GM23338 (cell line): ENCODE measurements around the gene EIF3L. TPM values are rescaled to one million over a fixed set of nuclear protein-coding genes. Genes with fewer than 3 reads are reported as not detected.
A peak's percentile ranks its signal among the peaks of the same experiment; 100 is the strongest.

ENCODE experiments used
- ATAC-seq: fragments of 200-7000 bp; cut with Tn5 transposase; 3 replicates; pipeline ENCODE4 v1.9.1; 2020
- DNase-seq: peaks from one replicate; pipeline ENCODE4 v3.0.0-alpha.2; 2015; ENCODE audit warnings: low spot score
- H2AFZ ChIP-seq: fragments of 200-600 bp; sonication (generic); 2 replicates; pipeline ENCODE4 v1.8.0; 2016; ENCODE audit warnings: antibody characterized with exemption, mild to moderate bottlenecking, moderate library complexity
- H3F3A ChIP-seq: fragments of 200-600 bp; sonication (generic); replicated peaks from 2 replicates; pipeline ENCODE4 v1.8.0; 2017; ENCODE audit warnings: antibody characterized with exemption, mixed run types, low read depth
- H3K27ac ChIP-seq: fragments of 200-600 bp; sonication (generic); 2 replicates; pipeline ENCODE4 v1.6.1; 2016; ENCODE audit warnings: low read depth
- H3K27me3 ChIP-seq: fragments of 200-600 bp; sonication (generic); 2 replicates; pipeline ENCODE4 v1.8.0; 2016; ENCODE audit warnings: mild to moderate bottlenecking, mixed run types, moderate library complexity; ENCODE audit not compliant: insufficient read depth
- H3K36me3 ChIP-seq: fragments of 200-600 bp; sonication (generic); 2 replicates; pipeline ENCODE4 v1.8.0; 2016; ENCODE audit warnings: mild to moderate bottlenecking; ENCODE audit not compliant: insufficient read depth
- H3K4me1 ChIP-seq: fragments of 200-600 bp; sonication (generic); 2 replicates; pipeline ENCODE4 v1.8.0; 2016; ENCODE audit warnings: mild to moderate bottlenecking, moderate library complexity; ENCODE audit not compliant: insufficient read depth
- H3K4me2 ChIP-seq: fragments of 200-600 bp; sonication (generic); 2 replicates; pipeline ENCODE4 v1.7.1; 2017; ENCODE audit warnings: mixed run types
- H3K4me3 ChIP-seq: fragments of 200-600 bp; sonication (generic); 2 replicates; pipeline ENCODE4 v1.6.1; 2016; ENCODE audit warnings: mixed run types
- H3K79me2 ChIP-seq: fragments of 200-600 bp; sonication (generic); replicated peaks from 2 replicates; pipeline ENCODE4 v1.8.0; 2017; ENCODE audit warnings: mild to moderate bottlenecking; ENCODE audit not compliant: insufficient read depth
- H3K9me2 ChIP-seq: fragments of 200-600 bp; sonication (generic); 2 replicates; pipeline ENCODE4 v1.8.0; 2017; ENCODE audit not compliant: insufficient read depth
- H4K20me1 ChIP-seq: fragments of 200-600 bp; sonication (generic); replicated peaks from 2 replicates; pipeline ENCODE4 v1.8.0; 2017; ENCODE audit warnings: mild to moderate bottlenecking; ENCODE audit not compliant: insufficient read depth
- H3K27ac Mint-ChIP-seq: 2 replicates; pipeline ENCODE4 v1.8.0; 2020; ENCODE audit warnings: inconsistent platforms, mild to moderate bottlenecking, moderate library complexity, mixed read lengths
- H3K27me3 Mint-ChIP-seq: 3 replicates; pipeline ENCODE4 v1.8.0; 2022; ENCODE audit warnings: low read depth, mild to moderate bottlenecking, moderate library complexity, mixed read lengths, inconsistent platforms; ENCODE audit not compliant: insufficient read depth, poor library complexity
- H3K36me3 Mint-ChIP-seq: 3 replicates; pipeline ENCODE4 v1.8.0; 2021; ENCODE audit warnings: low read depth, mild to moderate bottlenecking, inconsistent platforms, moderate library complexity, mixed read lengths
- H3K4me1 Mint-ChIP-seq: 3 replicates; pipeline ENCODE4 v1.8.0; 2020; ENCODE audit warnings: mild to moderate bottlenecking, inconsistent platforms, mixed read lengths
- H3K4me3 Mint-ChIP-seq: 3 replicates; pipeline ENCODE4 v1.8.0; 2021; ENCODE audit warnings: moderate library complexity, mild to moderate bottlenecking, inconsistent platforms, mixed read lengths
- H3K9me3 Mint-ChIP-seq: 3 replicates; pipeline ENCODE4 v1.8.0; 2020; ENCODE audit warnings: moderate library complexity, mild to moderate bottlenecking, inconsistent platforms, mixed read lengths
- CREB1 ChIP-seq: fragments of 250-450 bp; sonication (Bioruptor Pico); IDR thresholded peaks from 2 replicates; pipeline ENCODE4 v1.5.0; 2020; ENCODE audit warnings: low read depth, mild to moderate bottlenecking, moderate library complexity
- CTCF ChIP-seq, 2 experiments: fragments of 200-600 bp in 1 of 2; sonication (generic) in 1 of 2; conservative IDR thresholded peaks; 2 replicates each; pipeline versions ENCODE4 v1.5.1 to v1.6.1; 2016 to 2017; ENCODE audit warnings: antibody characterized with exemption in 2 of 2, low read depth in 2 of 2, mild to moderate bottlenecking in 2 of 2, moderate library complexity in 1 of 2
- ETS1 ChIP-seq: IDR thresholded peaks from 2 replicates; pipeline ENCODE4 v1.6.1; 2016; ENCODE audit warnings: antibody characterized with exemption
- EZH2 ChIP-seq: fragments of 200-600 bp; sonication (generic); IDR thresholded peaks from one replicate; pipeline ENCODE4 v1.8.0; 2017; ENCODE audit warnings: antibody characterized with exemption, mild to moderate bottlenecking, low read depth; ENCODE audit not compliant: unreplicated experiment
- EZH2phosphoT487 ChIP-seq: fragments of 200-600 bp; sonication (generic); IDR thresholded peaks from one replicate; pipeline ENCODE4 v1.8.1; 2018; ENCODE audit warnings: antibody characterized with exemption; ENCODE audit not compliant: unreplicated experiment
- NANOG ChIP-seq: IDR thresholded peaks from 2 replicates; pipeline ENCODE4 v1.6.1; 2016; ENCODE audit warnings: antibody characterized with exemption, borderline replicate concordance
- ZNF331 ChIP-seq: fragments of 250-450 bp; sonication (Bioruptor Pico); IDR thresholded peaks from 2 replicates; pipeline ENCODE4 v1.5.0; 2020; ENCODE audit warnings: low read depth, mild to moderate bottlenecking, moderate library complexity
- ZNF462 ChIP-seq: fragments of 250-450 bp; sonication (Bioruptor Pico); IDR thresholded peaks from 2 replicates; pipeline ENCODE4 v1.5.0; 2020; ENCODE audit warnings: mild to moderate bottlenecking, moderate library complexity
- polyA plus RNA-seq: library from polyadenylated mRNA; unstranded; fragments of >200 nt; fragmentation: Nextera tagmentation; extraction: Ambion mirVana; gene quantifications from 2 replicates; pipeline ENCODE4 v1.2.1, GENCODE V29; 2016
- total RNA-seq: library from RNA; depleted of rRNA; stranded (reverse); fragments of >200 nt; shearing (Covaris generic); gene quantifications from 2 replicates; pipeline ENCODE4 v1.2.3, GENCODE V29; 2014

Gene EIF3L
- total and polyA plus RNA-seq, 2 experiments from 2014 or later, result 430 to 459 TPM

- Mint-ChIP-seq H3K4me1 (peaks cover 22% of the 10 kb centered on the region), H3K9me3 (no peaks in the 10 kb centered on the region; the same call in 2 of the 3 replicates), H3K4me3 (peak overlapping the region; percentile 89), H3K36me3 (peaks cover 3% of the 10 kb centered on the region), H3K27me3 (peaks cover 46% of the 10 kb centered on the region), H3K27ac (no peak overlapping the region)
- Histone ChIP-seq H3K9me2 (no peaks in the 10 kb centered on the region), H2AFZ (peak overlapping the region; percentile 94), H3K36me3 (no peaks in the 10 kb centered on the region), H3K27ac (no peak overlapping the region), H3K27me3 (peaks cover 56% of the 10 kb centered on the region), H3K4me1 (peaks cover 25% of the 10 kb centered on the region), H4K20me1 (peaks cover 5% of the 10 kb centered on the region), H3F3A (peaks cover 20% of the 10 kb centered on the region), H3K79me2 (0 out of 2 replicates have a peak, but pooled peaks cover 6% of the 10 kb centered on the region), H3K4me2 (peak overlapping the region; percentile 100), H3K4me3 (peak overlapping the region; percentile 86)
- DNase-seq (peak; percentile 25), ATAC-seq (no peak)
- no peak for TF ChIP-seq NANOG
Measured at GRCh38 chr22:37808294-37808657, 40.9 kb upstream of the EIF3L start.

DNA sequence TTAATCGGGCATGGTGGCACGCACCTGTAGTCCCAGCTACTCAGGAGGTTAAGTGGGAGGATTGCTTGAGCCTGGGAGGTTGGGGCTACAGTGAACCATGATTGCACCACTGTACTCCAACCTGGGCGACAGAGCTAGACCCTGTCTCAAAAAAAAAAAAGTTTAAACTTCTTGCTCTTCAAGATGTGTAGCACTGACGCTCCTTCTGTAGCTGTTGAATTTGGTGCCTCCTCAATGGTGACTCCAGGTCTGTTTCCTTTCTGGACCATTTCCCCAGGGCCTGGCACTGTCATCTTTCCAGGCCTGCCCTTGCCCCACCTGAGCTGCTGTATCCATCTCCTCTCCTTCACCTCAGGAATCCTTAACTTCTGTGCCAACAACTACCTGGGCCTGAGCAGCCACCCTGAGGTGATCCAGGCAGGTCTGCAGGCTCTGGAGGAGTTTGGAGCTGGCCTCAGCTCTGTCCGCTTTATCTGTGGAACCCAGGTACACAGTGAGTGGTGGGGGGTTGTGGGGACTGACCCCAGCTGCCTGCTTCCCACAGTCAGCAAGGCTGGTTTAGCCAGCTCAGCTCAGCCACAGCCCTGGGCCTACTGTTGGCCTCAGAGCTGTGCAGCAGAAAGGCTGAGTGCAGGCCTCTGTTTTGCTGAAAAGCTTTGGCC is 39.4 kb upstream of the EIF3L start:
- Histone ChIP-seq H3K27me3 (peaks cover 41% of the 10 kb centered on the region), H3K4me1 (peaks cover 21% of the 10 kb centered on the region), H4K20me1 (peaks cover 5% of the 10 kb centered on the region), H3K9me2 (no peaks in the 10 kb centered on the region), H3F3A (peaks cover 11% of the 10 kb centered on the region), H3K4me2 (no peak overlapping the region), H3K36me3 (peaks cover 4% of the 10 kb centered on the region; the same call in 1 of the 2 replicates), H3K27ac (no peak overlapping the region), H2AFZ (no peak overlapping the region), H3K79me2 (0 out of 2 replicates have a peak, but pooled peaks cover 6% of the 10 kb centered on the region), H3K4me3 (no peak overlapping the region)
- no peak for ATAC-seq
- H3K27me3 Mint-ChIP-seq, result peaks cover 37% of the 10 kb centered on the region
- H3K27ac Mint-ChIP-seq, result no peak overlapping the region
- H3K4me1 Mint-ChIP-seq, result peaks cover 15% of the 10 kb centered on the region
- H3K9me3 Mint-ChIP-seq, result no peaks in the 10 kb centered on the region
- DNase-seq, result no peak
- H3K36me3 Mint-ChIP-seq, result peaks cover 16% of the 10 kb centered on the region
- H3K4me3 Mint-ChIP-seq, result peak overlapping the region; percentile 46; the same call in 1 of the 3 replicates
- TF ChIP-seq ZNF331 (CRISPR knock-in tag) (no peak), ETS1 (no peak), CTCF (conservative IDR thresholded peaks at IDR 0.05; ENCODE audit: low read depth in 2 of 2) (no peak), EZH2phosphoT487 (no peak), EZH2 (no peak), ZNF462 (CRISPR knock-in tag) (no peak), CREB1 (CRISPR knock-in tag) (no peak)
